GM10248 (cell line): ENCODE measurements around the gene TRIM34.
"Not testable (repeated sequence)": the region's sequence is repeated elsewhere in the genome, so short reads cannot be mapped to it uniquely, and the experiment has no call there.

Experiments
- CTCF ChIA-PET: fragments of 300-600 bp; sonication (Branson Sonifier 250); formaldehyde crosslinking; extraction: SDS; loops from one replicate; lab custom pipeline; 2021; ENCODE audit warnings: antibody characterized with exemption; lab: Yijun Ruan, JAX
- POLR2A ChIA-PET: fragments of 350-650 bp; sonication (Branson Sonifier 250); formaldehyde crosslinking; extraction: SDS; loops from one replicate; lab custom pipeline; 2020; ENCODE audit warnings: antibody characterized with exemption; lab: Yijun Ruan, JAX
- DNase-seq: peaks from one replicate; pipeline ENCODE4 v3.0.0; 2012; ENCODE audit errors: extremely low spot score
- CTCF ChIP-seq: IDR thresholded peaks from 2 replicates; pipeline ENCODE4 v1.5.1; 2012; ENCODE audit warnings: mild to moderate bottlenecking, low read depth; ENCODE audit errors: extremely low read depth, missing control alignments, control extremely low read depth

TRIM34 gene

GRCh38 chr11:5591613-5592012 lies 33.2 kb upstream of the TRIM34 start:
- POLR2A ChIA-PET, result no interaction called here
- CTCF ChIA-PET, result interaction anchor here (1.0 to 1.2 kb wide), 4 partner anchors 10 to 93 kb away, joined by 3 read pairs; partner anchors contain the start of gene TRIM5
- no peak for TF ChIP-seq CTCF
- DNase-seq, result no peak

GRCh38 chr11:5592615-5593014 lies 32.2 kb upstream of the TRIM34 start:
- no peak for DNase-seq
- CTCF ChIA-PET, result interaction anchor here (1.1 to 1.2 kb wide), 2 partner anchors 9 to 13 kb away, joined by 3 read pairs; no protein-coding TSS in a partner anchor
- TF ChIP-seq CTCF, result no peak
- POLR2A ChIA-PET, result no interaction called here

GRCh38 chr11:5593146-5593545 lies 31.7 kb upstream of the TRIM34 start:
- no peak for DNase-seq
- ChIA-PET POLR2A (no interaction called here), CTCF (no interaction called here)
- no peak for TF ChIP-seq CTCF

- DNase-seq, result no peak
- ChIA-PET POLR2A (no interaction called here), CTCF (interaction anchor here (0.9 to 2.2 kb wide), 2 partner anchors 88 to 211 kb away, joined by 3 to 6 read pairs; partner anchors contain the start of gene TRIM5)
- TF ChIP-seq CTCF, result no peak
Observed at GRCh38 chr11:5596607-5597201, 28.1 kb upstream of the TRIM34 start, which contains the start of gene TRIM6. TSS of gene TRIM6 (plus strand) at chr11:5596637. CDS start at chr11:5596898, 261 bp downstream.

GRCh38 chr11:5597953-5598352 lies 26.8 kb upstream of the TRIM34 start:
- CTCF ChIA-PET, result interaction anchor here (0.7 to 3.3 kb wide), 4 partner anchors 16 to 652 kb away, joined by 3 to 19 read pairs (median 10); partner anchors contain the start of gene TRIM22
- POLR2A ChIA-PET, result no interaction called here

GRCh38 chr11:5600374-5600851 lies 24.4 kb upstream of the TRIM34 start:
- DNase-seq, result peak; percentile 77
- peak; percentile 90 for TF ChIP-seq CTCF
- POLR2A ChIA-PET, result interaction anchor here (0.7 kb wide), 1 partner anchor 84 kb away, joined by 3 read pairs; no protein-coding TSS in a partner anchor
- CTCF ChIA-PET, result interaction anchor here (0.9 to 3.8 kb wide), 19 partner anchors 10 to 291 kb away, joined by 3 to 19 read pairs (median 4); partner anchors contain the start of genes OR52N2, TRIM22 and TRIM34

More at GRCh38 chr11:5597953-5598352, 26.8 kb upstream of the TRIM34 start:
- DNase-seq, result no peak
- no peak for TF ChIP-seq CTCF

GRCh38 chr11:5602791-5603190 lies 22.0 kb upstream of the TRIM34 start:
- CTCF ChIA-PET, result interaction anchor here (1.3 to 3.8 kb wide), 4 partner anchors 22 to 288 kb away, joined by 3 to 13 read pairs (median 4); partner anchors contain the start of genes OR52N2, TRIM34 and TRIM5
- POLR2A ChIA-PET, DNase-seq: not testable (repeated sequence)
